OCI-M2 (cell line): ENCODE results near the gene PTPRN2.

Source experiments
- DNase-seq: peaks from one replicate; lab custom pipeline; 2025; ENCODE audit not compliant: unreplicated experiment; lab: John Stamatoyannopoulos, UW

Gene PTPRN2

DNA sequence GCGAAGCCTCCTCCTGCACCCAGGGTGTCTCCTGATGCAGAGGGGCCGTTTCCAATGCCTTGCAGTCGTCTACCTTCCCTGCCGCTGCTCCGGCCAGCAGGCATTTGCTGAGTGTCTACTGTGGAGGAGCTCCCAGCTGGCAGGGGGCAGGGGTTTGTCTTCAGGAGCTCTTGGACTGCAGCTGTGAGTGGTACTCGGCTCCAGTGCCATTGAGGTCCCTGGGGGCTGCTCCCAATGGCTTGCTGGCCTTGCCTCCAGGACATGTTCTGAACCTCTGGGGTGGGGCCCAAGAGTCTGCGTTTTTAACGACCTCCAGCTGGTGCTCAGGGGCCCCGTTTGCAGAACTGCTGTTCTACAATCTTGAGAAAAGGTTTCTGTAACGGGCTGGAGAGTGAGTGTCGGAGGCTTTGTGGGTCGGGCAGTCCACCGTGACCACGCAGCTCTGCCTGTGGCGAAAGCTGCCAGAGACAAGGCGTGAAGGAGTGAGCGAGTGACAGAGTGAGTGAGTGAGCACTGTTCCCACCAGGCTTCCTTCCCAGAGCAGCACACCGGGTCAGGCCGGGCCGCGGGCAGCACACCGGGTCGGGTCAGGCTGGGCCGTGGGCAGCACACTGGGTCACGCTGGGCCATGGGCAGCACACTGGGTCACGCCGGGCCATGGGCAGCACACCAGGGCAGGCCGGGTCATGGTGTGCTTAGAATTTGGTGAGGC is 520.2 kb downstream of the PTPRN2 start:
- DNase-seq, result no peak

DNA sequence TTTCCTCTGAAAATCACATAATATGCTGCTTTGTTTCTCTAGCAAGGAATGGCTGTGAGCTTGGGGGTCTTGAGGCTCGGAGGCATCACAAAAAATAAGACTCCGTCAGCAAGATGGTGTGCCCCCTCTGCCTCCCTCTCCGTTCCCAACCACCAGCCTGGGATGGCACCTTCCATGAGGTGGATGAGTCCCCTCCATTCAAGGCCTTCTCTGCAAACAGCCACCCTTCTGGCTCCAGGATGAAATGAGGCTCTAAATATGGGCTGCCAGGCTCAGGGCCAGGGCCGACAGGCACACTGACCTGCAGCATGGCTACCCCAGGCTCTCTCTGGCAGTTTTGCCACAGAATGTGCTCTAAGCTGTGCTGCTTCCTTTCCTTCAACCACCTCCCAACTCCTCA is 521.5 kb downstream of the PTPRN2 start:
- no peak for DNase-seq

DNA sequence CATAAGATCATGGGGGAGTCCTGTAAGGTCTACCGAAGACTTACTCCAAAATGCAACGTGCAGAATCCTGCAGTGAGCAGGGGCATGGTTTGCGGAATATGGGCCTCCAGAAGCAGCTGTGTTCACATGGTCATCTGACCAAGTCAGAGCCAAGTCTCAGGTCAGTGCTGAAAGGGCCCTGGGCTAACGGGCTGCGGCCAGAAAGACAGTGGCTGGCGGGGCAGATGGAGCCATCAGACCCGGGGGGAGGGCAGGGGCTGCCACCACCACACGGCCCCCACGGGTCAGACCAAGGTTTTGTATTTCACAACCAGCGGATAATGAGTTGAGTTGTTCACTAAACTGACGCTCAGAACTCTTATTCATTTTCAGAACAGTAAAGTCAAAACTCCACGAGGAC is 522.3 kb downstream of the PTPRN2 start:
- no peak for DNase-seq

DNA sequence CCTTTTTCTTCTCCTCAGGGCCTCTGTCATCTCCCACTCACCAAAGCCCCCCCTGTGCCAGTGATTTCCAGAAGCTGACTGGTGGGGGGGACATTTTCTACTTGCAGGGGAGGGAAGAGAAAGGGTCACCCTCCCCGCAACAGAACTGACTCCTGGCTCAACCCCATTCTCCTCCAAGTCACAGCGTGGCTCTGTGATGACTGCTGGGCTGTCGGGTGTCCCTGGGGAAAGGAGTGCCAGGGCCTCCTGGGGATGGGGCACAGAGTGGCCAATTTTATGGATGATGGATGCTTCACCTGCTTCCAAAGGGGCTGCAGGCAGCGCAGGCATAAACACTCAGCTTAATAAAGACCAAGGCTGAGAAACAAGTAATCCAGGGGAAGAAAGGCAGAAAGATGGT is 523.0 kb downstream of the PTPRN2 start:
- DNase-seq, result no peak

DNA sequence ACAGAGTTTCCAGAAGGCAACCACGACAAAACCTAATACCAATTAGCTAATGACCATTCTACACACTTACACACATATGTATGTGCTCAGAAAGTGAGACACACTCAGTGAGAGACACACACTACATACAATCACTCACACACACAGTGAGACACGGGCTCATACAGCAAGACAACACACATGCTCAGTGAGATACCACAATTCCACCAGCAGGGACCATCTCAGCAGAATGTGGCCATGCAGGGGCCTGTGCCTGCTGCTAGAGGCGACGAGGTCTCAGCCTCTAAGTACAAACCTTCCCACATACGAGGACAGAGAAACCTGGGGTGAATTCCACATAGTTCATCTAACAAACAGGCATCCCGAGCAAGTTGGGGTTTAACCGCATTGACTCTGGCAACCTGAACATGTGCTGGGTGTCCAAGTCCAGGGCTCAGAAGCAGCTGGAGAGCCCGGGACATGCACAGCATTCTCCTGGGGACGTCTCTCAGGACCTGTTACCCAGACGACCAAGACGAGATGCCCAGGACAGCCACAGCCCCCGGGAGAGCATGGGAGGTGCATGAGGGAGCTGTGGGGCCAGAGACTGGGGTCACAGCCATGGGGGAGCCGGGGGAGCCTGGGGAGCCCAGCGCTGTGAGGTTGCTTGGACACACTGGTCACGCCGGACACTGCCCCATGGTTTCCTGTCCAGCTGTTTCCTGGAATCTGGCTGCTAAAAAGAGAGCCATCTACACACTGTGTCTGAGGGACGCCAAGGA is 523.6 kb downstream of the PTPRN2 start:
- no peak for DNase-seq

DNA sequence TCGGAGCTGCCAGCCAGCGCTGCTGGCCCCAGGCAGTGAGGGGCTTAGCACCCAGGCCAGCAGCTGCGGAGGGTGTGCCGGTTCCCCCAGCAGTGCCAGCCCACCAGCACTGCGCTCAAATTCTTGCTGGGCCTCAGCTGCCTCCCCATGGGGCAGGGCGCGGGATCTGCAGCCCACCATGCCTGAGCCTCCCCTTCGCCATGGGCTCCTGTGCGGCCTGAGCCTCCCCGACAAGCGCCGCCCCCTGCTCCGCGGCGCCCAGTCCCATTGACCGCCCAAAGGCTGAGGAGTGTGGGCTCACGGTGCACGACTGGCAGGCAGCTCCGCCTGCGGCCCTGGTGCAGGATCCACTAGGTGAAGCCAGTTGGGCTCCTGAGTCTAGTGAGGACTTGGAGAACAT is 525.0 kb downstream of the PTPRN2 start:
- no peak for DNase-seq

DNA sequence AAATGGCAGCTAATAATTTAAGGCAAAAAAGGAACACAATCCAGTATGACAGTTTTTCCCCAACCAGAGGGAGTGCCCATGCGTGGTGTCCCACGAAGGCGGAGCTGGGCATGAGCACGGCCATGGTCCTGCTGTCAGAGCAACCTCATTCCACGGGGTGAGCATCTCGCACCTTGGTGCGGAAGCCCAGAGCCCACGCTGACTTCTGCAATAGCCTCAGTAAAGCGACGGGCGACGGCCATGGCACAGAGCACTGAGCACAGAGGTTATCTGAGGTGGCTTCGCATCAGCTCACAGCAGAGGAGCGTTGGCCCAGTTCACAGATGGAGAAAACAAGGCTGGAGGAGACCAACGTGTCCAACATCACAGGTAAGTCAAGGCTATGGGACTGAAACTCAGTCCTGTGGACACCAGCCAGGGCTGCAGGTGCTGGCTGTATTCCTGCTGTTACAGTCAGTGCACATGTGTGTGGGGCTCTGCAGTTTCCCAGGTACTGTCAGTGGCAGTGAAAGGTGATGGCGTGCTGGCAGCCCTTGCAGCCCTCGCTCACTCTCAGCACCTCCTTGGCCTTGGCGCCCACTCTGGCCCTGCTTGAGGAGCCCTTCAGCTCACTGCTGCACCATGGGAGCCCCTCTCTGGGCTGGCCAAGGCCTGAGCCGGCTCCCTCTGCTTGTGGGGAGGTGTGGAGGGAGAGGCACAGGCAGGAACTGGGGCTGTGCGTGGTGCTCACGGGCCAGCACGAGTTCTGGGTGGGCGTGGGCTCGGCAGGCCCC is 525.6 kb downstream of the PTPRN2 start:
- no peak for DNase-seq

DNA sequence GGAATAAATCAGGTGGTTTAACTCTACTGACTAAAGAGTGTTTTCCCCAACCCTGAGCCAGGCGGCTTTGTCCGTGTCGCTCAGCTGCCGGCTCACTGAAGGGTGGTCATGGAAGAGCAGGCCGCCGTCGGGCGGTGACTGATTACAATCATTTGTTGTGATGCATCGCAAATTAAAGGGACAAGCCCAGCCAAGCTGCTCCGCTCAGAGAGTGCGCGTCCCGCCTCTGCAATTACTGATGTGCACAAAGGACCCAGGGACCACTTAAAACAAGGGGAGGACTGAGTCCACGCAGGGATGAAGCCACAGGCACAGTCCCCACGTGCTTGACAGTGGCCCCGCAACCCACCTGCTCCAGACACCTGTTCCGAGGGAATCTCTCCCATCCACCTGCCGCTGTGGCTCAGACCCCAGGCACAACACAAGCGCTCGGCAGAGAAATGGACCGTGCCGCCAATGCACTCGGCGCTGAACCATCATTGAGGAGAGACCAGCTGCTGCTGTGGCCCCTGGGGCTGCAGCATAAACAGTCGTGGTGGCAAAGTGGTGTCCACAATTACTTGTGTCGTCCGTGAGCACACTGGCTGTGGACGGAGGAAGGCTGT is 526.5 kb downstream of the PTPRN2 start:
- no peak for DNase-seq

DNA sequence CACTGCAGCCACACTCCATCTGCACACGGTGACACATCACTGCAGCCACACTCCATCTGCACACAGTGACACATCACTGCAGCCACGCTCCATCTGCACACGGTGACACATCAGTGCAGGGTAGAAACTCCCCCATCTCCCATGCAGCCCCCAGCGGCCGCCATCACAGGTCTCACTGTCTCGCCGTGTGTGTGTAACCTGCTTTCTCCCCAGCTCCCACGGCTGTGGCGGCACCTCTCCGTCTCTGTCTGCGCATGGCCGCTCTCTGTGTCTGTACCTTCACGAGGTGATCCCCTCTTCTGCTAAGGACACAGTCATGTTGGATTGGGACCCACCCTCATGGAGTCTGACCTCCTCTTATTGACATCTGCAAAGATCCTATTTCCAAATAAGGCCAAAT is 527.4 kb downstream of the PTPRN2 start:
- DNase-seq, result no peak

DNA sequence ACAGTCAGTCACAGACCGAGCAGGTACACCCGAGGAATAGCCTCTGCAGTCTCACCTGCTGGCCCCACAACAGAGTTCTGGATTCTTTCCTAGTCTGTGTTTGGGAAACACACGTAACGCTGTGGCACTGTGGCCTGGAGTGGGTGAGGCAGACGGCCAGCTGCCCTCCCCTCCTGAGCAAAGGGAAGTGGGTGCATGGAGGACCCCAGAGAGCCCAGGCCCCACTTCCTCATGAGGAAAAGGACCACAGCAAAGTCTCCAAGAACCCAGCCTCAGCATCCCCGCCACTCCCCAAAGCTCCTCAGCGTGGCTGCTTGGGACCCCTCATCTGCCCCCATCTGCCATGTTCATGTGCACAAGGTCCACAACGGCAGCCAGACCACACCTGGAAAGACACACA is 530.2 kb downstream of the PTPRN2 start:
- DNase-seq, result no peak

DNA sequence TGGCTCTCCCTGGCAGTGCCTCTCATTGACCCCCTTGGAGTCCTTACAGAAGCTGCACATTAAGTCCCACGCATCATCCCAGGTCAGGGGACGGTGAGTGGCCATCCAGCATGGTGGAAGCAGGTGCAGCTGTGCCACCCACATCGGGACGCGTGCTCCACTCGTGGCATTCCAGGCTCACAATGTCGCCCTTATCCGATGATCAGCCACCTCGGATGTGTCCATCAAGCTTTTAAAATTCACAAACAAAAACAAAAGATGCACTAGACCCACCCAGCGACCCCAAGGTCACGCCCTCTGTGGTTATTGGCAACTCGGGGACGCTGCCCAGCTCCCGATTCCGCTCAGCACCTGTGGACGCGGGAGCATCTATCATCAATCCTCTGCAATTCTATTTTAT is 530.9 kb downstream of the PTPRN2 start:
- DNase-seq, result no peak

DNA sequence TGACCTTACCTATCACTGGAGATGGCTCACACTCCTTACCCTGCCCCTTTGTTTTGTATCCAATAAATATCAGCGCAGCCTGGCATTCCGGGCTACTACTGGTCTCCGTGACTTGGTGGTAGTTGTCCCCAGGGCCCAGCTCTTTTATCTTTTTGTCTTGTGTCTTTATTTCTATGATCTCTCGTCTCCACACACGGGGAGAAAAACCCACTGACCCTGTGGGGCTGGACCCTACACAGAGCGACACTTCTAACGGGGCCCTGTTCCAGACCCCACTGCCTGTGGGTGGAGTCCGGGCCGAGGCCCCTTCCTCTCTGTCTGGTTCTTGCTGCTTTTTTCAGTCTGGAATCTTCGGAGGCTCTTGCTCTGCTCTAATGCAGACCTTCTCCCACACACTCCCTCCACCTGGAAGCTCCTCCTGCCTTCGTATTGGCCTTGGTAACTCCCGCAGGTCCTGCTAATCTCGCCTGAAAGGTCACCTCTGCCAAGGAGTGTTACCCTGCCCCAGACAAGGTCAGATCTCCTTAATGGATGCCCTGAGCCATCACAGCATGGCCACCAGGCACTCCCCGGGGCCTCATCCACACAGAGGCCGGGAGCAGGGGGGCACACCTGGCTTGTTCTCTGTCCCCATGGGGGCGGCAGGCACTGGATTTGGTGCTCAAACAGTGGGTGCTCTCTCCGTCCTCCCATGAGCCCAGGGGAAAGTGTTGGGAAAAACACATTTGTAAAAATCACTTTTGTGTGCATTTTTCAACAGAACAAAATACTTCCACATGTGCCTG is 531.7 kb downstream of the PTPRN2 start:
- DNase-seq, result no peak

DNA sequence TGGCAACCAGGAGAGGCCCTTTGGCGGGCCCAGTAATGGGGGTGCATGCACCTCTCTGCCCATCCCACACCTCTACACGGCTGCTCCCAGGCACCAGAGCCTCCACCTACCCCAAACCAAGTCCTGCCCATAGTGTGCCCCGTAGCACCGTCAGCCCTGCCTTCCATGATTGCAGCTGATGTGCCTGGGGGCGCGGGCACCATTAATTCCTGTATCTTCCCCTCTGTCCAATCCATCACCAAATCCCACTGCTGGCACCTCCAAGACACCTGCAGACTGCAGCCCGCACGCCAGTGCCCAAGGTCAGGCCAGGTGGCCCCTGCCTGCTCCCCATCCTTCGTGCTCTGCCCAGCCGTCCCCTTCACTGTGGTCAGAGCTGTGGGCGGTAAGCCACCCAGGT is 533.0 kb downstream of the PTPRN2 start:
- no peak for DNase-seq

DNA sequence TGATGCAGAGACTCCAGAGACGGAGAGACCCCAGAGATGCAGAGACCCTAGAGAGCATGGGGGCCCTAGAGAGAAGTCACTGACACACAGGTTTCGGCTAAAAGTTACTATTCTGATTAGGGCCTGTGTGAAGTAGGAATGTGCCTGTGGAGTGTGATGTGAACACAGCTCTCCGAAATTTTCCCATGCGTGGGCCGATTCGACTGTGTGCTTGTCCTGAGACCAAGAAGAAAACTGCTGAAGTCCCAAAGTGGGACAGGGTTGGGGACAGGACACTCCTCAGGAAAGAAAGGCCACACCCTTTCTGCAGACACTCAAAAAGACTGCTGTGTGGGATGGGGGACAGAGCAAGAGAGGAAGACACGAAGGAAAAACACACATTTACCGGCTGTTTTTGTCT is 533.5 kb downstream of the PTPRN2 start:
- DNase-seq, result no peak

DNA sequence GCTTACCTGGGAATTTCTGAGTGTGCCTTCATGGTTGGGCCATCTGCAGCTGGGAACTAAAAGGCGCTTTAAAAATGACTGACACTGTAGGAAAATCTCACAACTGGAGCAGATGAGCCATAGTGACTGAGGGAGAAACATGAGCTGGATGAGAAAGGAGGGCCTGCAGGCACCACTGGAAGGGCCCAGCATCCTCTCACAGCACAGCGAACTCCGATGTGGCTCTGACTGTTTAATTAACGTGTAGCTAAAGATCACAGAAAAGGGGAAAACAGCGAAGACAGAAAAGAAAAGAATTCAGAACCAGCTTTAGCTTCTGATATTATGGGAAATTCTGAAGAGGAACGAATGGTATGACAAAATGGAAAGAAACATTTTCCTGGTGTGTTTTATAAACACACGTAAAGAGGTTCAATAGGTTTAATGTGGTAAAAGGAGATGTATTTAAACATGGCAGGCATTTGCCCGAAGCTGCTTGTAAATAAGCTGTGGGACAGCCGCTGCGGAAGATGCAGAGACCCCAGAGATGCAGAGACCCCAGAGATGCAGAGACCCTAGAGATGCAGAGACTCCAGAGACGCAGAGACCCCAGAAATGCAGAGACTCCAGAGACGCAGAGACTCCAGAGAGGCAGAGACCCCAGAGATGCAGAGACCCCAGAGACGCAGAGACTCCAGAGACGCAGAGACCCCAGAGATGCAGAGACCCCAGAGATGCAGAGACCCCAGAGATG is 534.3 kb downstream of the PTPRN2 start:
- DNase-seq, result no peak

DNA sequence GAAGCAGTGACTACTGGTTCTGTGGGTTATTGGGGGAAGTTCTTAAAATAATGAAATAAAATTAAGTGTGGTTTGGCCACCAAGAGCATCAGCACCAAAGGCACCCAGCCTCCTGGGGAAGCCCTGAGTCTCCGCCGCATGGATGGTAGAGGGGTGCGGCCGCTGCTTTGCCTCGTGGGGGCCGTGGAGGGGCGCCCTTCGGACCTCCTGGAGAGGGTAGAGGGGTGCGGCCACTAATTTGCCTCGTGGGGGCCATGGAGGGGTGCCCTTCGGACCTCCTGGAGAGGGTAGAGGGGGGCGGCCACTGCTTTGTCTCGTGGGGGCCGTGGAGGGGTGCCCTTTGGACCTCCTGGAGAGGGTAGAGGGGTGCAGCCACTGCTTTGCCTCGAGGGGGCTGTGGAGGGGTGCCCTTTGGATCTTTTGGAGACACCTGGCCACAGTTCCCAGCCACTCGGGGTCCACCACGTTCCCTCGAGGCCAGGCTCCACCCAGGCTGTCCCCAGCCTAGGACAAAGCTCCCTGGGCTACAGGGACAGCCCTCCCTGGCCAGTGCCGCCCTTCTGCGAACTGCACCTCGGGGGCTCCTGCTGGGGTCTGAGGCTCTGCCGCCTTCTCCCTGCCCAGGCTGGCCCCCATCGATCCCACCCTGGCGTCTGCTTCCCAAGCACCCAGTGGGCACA is 535.1 kb downstream of the PTPRN2 start:
- no peak for DNase-seq

DNA sequence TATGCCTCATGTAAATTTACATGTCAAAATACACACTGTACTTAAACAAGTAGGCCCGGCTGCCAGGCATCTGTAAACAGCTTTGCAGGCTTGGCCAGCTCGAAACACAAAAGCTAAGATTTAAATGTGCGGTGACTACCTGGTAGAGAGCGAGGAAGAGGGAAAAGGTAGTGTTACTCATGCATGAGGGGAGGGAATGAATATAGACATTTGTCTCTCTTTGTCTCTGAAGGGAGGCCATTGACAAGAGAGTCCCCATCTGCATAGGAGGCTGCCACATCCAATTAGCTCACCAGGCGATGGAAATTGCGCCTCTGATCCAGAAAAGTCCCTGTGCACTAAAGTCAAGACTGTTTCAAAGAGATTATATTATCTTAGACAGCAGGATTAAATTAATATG is 535.8 kb downstream of the PTPRN2 start:
- DNase-seq, result no peak

DNA sequence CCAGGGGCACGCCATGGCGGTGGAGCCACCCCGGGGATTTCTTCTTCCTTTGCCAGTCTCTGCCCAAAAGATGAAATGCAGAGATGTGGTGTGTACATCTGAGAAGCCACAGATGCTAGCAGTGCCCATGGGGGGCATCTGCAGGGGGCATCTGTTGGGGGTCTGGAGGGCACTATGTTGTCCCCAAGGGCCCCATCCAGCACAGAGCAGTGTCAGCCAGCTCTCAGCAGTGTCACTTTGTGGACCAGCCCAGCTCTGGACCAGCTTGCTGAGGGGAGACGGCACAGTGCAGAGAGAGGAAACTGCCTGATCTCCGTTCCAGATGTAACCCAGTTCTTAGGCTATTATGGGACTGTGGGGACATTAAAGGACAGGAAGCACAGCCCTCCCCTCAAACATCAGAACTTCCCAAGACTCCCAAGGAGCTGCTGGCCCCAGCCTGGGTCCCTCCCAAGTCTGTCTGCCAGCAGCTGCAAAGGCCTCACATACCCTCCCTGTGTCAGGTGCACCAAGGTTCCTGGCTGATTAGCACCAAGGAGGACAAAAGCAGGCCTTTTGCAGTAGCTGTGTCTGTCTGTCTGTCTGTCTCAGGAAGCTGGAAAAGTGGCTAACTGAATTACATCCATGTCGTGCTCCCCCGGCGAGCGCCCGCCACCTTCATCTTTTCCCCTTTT is 536.5 kb downstream of the PTPRN2 start:
- DNase-seq, result no peak

DNA sequence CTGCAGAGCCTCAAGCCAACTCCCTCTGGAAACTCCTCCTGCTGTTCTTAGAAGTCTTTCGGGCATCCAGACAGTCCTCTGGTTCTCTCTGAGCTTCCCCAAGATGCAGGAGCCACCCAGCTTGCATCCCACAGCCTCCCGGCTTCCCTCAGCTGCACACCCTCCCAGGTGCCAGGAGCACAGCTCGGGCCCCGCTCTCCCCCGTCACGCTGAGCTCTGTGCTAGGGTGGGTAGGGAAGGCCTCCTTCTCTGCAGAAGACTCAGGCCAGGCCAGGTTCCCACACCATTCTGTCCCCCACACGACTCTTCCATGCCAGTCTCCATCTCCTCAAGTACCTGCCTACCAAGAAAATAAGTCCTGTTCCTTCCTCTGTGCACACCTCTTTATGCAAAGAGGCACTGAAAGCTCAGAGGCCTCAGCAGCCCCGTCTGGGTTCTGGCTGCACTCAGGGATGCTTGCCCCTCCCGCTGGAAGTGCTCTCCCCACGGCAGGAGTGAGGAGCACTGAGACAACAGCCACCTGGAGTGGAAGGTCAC is 537.1 kb downstream of the PTPRN2 start:
- DNase-seq, result no peak
